SU-DHL-6 (cell line): ENCODE measurements around the gene EEFSEC.

Source experiments
- H2AFZ ChIP-seq: fragments of 200-600 bp; sonication (generic); 2 replicates; pipeline ENCODE4 v1.6.1; 2014; ENCODE audit warnings: low read depth, mild to moderate bottlenecking, moderate library complexity, mixed read lengths, antibody characterized with exemption, low read length; ENCODE audit not compliant: severe bottlenecking
- H3F3A ChIP-seq: fragments of 200-600 bp; shearing (Covaris generic); 2 replicates; pipeline ENCODE4 v1.6.0; 2016; ENCODE audit warnings: antibody characterized with exemption, mild to moderate bottlenecking; ENCODE audit not compliant: insufficient read depth
- H3K27ac ChIP-seq: fragments of 200-600 bp; sonication (generic); 2 replicates; pipeline ENCODE4 v1.5.1; 2016; ENCODE audit warnings: low read depth, mild to moderate bottlenecking, low read length, moderate library complexity, mixed read lengths
- H3K27me3 ChIP-seq: fragments of 200-600 bp; sonication (generic), shearing (Covaris generic); 2 replicates; pipeline ENCODE4 v1.6.0; 2014; ENCODE audit warnings: mild to moderate bottlenecking, low read length
- H3K36me3 ChIP-seq: fragments of 200-600 bp; sonication (generic); 2 replicates; pipeline ENCODE4 v1.6.1; 2014; ENCODE audit warnings: mild to moderate bottlenecking, low read length, mixed read lengths
- H3K4me2 ChIP-seq: fragments of 300-600, 200-600 bp; shearing (Covaris generic), sonication (generic); 2 replicates; pipeline ENCODE4 v1.6.0; 2014; ENCODE audit warnings: low read length, low read depth, mild to moderate bottlenecking; ENCODE audit not compliant: poor library complexity, severe bottlenecking
- H3K4me3 ChIP-seq: fragments of 200-600 bp; sonication (generic); 2 replicates; pipeline ENCODE4 v1.5.1; 2014; ENCODE audit warnings: antibody characterized with exemption, low read length, mild to moderate bottlenecking, mixed read lengths; ENCODE audit not compliant: insufficient read depth, poor library complexity, severe bottlenecking
- H3K79me2 ChIP-seq: fragments of 200-600 bp; sonication (generic); 2 replicates; pipeline ENCODE4 v1.6.1; 2014; ENCODE audit warnings: mild to moderate bottlenecking, low read length, moderate library complexity; ENCODE audit not compliant: insufficient read depth
- H3K9ac ChIP-seq: fragments of 200-600 bp; sonication (generic); 2 replicates; pipeline ENCODE4 v1.7.0; 2014; ENCODE audit warnings: mild to moderate bottlenecking, low read length
- H3K9me2 ChIP-seq: fragments of 200-600 bp; sonication (generic); replicated peaks from 2 replicates; pipeline ENCODE4 v1.6.1; 2014; ENCODE audit warnings: low read length; ENCODE audit not compliant: insufficient read depth
- H3K9me3 ChIP-seq: fragments of 200-600 bp; sonication (generic); 2 replicates; pipeline ENCODE4 v1.6.1; 2014; ENCODE audit warnings: low read length, mixed read lengths; ENCODE audit not compliant: insufficient read depth
- H4K20me1 ChIP-seq: fragments of 200-600 bp; sonication (generic); 2 replicates; pipeline ENCODE4 v1.6.1; 2014; ENCODE audit warnings: low read depth, mild to moderate bottlenecking, antibody characterized with exemption, low read length, moderate library complexity, mixed read lengths
- CTCF ChIP-seq: fragments of 200-600 bp; sonication (generic); IDR thresholded peaks from one replicate; pipeline ENCODE4 v1.5.1; 2017; ENCODE audit warnings: antibody characterized with exemption, mild to moderate bottlenecking, low read length, moderate library complexity; ENCODE audit not compliant: insufficient read depth, poor library complexity, severe bottlenecking
- EZH2phosphoT487 ChIP-seq: fragments of 200-600 bp; sonication (generic), shearing (Covaris generic); conservative IDR thresholded peaks from 2 replicates; pipeline ENCODE4 v1.6.1; 2018; ENCODE audit warnings: mild to moderate bottlenecking, antibody characterized with exemption, low read length, moderate library complexity, mixed read lengths

EEFSEC gene

DNA sequence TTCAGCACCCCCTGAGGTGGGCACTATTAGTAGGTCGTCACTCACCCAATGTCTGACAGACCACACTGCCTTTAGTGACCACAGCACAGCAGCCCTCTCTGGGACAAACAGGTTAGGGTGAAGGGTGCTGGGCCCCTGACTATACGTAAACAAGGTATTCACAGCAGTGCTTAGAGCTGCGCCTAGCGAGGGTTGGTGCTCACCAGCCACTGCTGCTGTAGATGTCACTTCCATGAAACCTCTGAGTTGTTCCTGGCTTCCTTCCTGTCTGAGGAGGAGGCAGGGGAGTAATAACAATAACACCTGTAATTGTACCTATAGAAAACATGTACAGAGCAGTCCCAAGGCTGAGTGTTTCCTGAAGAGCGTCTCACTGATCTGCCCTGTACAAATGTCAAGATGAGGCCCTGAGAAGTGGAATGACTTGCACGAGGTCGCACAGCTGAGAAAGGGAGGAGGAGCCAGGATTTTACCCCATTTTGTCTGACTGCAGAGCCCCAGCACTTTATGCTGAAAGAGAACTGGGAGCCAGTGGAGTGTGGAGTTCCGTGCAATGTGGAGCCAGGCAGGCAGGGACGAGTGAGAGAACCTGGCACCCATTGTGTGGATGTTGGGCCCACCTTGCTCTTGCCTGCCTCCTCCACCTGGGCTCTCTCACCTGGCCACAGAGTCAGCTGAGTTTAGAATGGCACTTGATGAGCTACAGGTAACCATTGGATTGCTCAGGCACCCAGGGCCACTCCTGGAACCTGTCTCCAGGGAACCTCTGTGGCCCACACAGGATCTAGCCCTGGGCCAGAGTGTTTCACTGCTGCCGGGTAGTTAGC is 219.6 kb downstream of the EEFSEC start:
- H3K4me3 ChIP-seq = no peak overlapping the region
- H3K36me3 ChIP-seq = no peaks in the 10 kb centered on the region
- no peak overlapping the region for H3K27ac ChIP-seq
- TF ChIP-seq EZH2phosphoT487 = no peak
- no peak for TF ChIP-seq CTCF
- no peaks in the 10 kb centered on the region for H3K9me2 ChIP-seq
- no peaks in the 10 kb centered on the region for H3K79me2 ChIP-seq
- H3F3A ChIP-seq = no peaks in the 10 kb centered on the region
- no peak overlapping the region for H2AFZ ChIP-seq
- no peak overlapping the region for H3K9ac ChIP-seq
- H3K9me3 ChIP-seq = no peaks in the 10 kb centered on the region
- H4K20me1 ChIP-seq = no peaks in the 10 kb centered on the region
- no peak overlapping the region for H3K4me2 ChIP-seq
- H3K27me3 ChIP-seq = no peaks in the 10 kb centered on the region

DNA sequence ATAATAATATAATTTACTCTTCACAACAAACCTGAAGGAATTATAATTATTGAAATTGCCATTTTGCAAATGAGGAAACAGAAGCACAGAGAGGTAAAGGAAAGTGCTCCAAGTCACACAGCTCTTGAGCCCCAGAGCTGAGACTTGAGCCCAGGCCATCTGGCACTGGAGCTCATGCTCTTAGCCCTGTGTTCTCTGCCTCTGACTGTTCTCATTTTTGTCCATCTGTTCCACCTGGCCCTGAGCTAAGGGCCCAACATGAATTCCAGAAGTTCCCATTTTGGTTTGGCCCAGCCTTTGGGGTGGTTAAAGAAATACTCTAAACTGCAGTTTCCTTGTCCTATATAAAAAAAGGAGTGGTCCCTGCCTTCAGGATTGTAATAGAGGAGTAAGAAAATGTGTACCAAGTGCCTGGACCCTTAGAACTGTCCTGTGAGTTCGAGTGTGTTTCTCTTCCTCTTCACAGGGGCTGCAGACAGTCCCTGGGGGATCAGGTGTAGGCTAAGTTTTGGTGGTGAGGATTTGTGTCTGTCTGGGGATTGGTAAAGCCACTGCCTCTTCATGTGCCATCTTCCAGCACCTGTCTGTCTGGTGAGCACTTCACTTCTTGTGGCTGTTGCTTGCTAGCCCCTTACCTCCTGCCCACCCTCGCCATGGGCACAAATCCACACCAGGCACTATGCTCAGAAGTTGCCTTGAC is 221.6 kb downstream of the EEFSEC start:
- Histone ChIP-seq H3K9ac (no peak overlapping the region), H3F3A (no peaks in the 10 kb centered on the region), H3K27me3 (no peaks in the 10 kb centered on the region), H3K9me2 (no peaks in the 10 kb centered on the region), H3K79me2 (no peaks in the 10 kb centered on the region), H3K27ac (no peak overlapping the region), H3K4me2 (no peak overlapping the region), H3K36me3 (no peaks in the 10 kb centered on the region), H4K20me1 (no peaks in the 10 kb centered on the region), H2AFZ (no peak overlapping the region), H3K4me3 (no peak overlapping the region), H3K9me3 (no peaks in the 10 kb centered on the region)
- no peak for TF ChIP-seq EZH2phosphoT487
- TF ChIP-seq CTCF = no peak

DNA sequence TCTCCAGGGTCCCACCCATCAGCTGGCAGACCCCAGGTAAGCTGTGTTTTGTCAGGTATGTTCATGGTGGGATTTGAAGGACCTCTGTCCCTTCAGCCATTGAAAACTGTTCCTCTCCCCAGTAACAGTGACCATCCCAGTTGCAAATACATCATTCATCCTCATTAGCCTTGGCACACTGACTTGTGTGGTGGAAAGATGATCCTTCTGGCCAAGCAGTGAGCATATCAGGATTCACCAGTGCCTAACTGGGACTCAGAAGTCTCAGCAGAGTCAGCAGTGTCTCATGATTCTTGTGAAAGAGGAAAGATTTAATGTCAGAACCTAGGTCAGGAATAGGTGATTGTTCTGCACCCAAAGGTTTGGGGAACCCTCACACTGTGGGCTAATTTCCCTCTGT is 223.2 kb downstream of the EEFSEC start:
- Histone ChIP-seq H3K79me2 (no peaks in the 10 kb centered on the region), H3K4me3 (no peak overlapping the region), H3K36me3 (no peaks in the 10 kb centered on the region), H3F3A (no peaks in the 10 kb centered on the region), H3K9ac (no peak overlapping the region), H4K20me1 (no peaks in the 10 kb centered on the region), H3K4me2 (no peak overlapping the region), H3K9me2 (no peaks in the 10 kb centered on the region), H3K27ac (no peak overlapping the region), H2AFZ (no peak overlapping the region), H3K27me3 (no peaks in the 10 kb centered on the region), H3K9me3 (no peaks in the 10 kb centered on the region)
- TF ChIP-seq EZH2phosphoT487 (no peak), CTCF (no peak)
